CD4-positive, alpha-beta T cell treated with Interleukin-12 subunit alpha and Interleukin-12 subunit beta, for 1 hour (primary cell): ENCODE results near the gene PERM1.

Experiments
- DNase-seq: peaks from one replicate; pipeline ENCODE4 v3.0.0-alpha.2; 2020

The PERM1 gene

GRCh38 chr1:975896-976683, 5.8 kb downstream of the PERM1 start:
- DNase-seq: peak; percentile 76

GRCh38 chr1:975365-975764, 6.5 kb downstream of the PERM1 start:
- no peak for DNase-seq

DNA sequence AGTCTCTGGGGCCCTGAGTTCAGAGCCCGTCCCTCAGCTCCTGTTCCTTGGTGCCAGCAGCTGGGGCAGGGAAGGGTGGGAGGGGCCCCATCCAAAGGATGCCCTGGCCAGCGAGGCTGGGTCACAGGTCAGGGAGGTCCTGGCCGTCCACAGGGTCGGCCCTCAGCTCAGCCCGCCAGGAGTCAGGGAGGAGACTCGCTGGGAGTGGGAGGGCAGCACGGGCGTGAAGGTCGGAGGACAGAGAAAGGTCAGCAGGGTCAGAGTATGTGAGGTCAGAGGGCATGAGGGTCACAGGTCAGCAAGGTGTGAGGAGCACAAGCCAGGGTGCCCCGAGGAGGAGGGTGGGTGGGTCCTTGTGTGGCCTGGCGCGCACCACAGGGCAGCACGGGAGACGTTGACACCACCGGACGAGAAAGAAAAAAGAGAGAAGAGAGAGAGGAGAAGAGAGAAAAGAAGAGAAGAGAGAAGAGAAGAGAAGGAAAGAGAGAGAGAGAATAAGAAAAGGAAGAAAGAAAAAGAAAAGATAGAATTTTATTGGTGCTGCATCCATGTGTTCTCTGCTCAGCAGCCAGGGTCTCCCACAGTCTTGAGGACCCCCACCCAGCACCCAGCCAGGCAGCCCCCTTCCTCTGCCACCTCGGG, 7.1 kb downstream of the PERM1 start:
- no peak for DNase-seq

DNA sequence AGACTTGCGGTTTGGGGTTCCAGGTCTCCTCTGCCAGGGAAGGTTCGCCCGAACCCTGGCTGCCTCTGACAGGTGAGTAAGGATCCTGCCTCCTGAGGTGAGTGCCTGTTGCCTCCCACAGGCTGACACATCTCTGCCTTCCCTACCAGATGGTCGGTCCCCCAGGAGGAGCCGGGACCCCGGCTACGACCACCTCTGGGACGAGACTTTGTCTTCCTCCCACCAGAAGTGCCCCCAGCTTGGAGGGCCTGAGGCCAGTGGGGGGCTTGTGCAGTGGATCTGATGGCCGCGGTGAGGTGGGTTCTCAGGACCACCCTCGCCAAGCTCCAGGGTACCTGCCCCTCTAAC, 7.6 kb downstream of the PERM1 start:
- no peak for DNase-seq

GRCh38 chr1:973459-974292, 8.2 kb downstream of the PERM1 start:
- DNase-seq: no peak

GRCh38 chr1:972726-973458, 9.0 kb downstream of the PERM1 start:
- DNase-seq: no peak

DNA sequence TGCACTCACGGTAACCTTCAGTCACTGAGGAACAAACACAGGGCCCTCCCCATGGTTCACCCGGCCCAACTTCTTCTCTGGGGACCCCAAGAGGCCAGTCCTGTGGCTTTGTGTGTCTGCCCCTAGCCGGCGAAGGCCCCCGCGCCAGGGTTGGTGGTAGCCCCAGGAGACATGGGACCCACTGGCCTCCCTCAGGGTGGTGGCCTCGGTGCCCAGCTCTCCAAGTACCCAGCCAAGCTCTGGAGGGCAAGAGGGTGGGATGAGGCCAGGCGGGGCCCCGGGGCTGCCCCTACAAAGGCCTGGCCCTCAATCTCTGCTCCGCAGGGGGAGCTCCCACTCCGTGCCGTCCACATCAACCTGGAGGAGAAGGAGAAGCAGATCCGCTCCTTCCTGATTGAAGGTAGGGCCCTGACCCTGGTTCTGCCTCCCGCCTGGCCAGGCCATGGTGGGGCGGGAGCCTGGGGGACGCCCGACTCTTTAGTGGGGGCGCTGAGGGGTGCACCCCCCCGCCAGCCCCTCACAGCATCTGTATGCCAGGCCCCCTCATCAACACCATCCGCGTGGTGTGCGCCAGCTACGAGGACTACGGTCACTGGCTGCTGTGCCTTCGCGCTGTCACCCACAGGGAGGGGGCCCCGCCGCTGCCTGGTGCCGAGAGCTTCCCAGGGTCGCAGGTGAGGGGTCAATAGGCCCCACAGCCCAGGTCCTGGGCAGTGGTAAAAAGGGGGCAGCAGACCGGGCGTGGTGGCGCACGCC, 10.0 kb downstream of the PERM1 start:
- no peak for DNase-seq

DNA sequence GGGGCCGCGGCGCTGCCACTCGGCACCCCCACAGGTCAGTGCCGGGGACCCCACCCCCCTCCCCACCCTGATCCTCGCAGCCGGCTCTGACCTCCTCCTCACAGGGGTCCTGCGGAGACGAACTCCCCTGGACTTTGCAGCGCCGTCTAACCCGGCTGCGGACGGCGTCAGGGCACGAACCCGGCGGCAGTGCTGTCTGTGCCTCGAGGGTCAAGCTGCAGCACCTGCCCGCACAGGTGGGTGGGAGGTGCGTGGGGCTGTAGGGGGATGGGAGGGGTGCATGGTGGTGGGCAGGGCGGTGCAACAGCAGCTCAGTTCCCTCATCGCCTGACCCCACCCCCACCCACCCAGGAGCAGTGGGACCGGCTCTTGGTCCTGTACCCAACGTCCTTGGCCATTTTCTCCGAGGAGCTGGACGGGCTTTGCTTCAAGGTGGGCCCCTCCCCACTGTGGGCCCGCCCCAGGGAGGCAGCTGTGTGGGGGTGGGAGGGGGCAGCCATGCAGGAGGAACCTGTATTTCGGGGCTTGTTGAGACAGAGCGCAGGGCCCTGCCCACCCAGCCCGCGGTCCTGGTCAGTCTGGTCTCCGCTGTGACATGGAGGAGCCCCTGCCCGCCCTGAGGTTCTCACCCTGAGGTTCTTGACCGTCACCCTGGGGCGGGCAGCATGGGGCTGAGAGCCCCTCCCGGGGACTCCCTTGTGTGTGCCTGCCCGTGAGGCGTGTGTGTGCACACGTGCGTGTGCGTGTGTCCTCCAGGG, 10.7 kb downstream of the PERM1 start:
- DNase-seq: no peak

DNA sequence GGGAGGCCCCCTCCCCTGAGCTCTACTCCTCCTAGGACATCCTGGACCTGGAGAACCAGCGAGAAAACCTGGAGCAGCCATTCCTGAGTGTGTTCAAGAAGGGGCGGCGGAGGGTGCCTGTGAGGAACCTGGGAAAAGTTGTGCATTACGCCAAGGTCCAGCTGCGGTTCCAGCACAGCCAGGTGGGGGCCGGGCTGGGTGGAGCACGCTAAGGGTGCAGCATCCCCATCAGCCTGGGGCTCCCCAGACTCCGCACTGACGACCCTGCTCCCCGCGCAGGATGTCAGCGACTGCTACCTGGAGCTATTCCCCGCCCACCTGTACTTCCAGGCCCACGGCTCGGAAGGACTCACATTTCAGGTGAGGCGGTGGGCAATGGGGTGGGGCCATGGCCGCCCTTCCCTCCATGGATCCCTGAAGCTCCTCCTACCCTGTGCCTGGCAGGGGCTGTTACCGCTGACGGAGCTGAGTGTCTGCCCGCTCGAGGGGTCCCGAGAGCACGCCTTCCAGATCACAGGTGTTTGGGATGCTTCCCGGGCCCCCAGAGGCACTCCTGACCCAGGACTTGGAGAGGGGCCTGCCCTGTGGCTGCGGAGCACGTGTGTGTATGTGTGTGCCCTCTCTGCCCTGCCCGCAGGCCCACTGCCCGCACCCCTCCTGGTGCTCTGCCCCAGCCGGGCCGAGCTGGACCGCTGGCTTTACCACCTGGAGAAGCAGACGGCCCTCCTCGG, 11.5 kb downstream of the PERM1 start:
- no peak for DNase-seq

DNA sequence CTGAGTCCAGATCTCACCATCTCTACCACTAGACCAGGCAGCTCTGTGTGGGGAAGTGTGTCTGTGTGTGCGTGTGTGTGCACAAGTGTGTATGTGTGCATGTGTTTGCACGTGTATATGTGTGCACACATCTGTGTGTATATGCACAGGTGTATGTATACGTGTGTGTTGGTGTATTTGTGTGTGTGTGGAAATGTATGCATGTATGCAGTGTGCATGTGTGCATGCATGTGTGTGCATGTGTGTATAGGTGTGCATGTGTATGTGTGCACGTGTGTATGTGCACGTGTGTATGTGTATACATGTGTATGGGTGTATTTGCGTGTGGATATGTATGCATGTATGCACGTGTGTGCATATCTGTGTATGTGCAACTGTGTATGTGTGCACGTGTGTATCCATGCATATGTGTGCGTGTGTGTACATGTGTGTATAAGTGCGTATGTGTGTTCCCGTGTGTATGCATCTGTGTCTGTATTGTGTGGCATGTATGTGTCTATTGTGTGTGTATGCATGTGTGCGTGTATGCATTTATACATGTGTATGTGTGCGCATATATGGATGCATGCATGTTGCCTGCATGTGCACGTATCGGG, 12.5 kb downstream of the PERM1 start:
- no peak for DNase-seq

DNA sequence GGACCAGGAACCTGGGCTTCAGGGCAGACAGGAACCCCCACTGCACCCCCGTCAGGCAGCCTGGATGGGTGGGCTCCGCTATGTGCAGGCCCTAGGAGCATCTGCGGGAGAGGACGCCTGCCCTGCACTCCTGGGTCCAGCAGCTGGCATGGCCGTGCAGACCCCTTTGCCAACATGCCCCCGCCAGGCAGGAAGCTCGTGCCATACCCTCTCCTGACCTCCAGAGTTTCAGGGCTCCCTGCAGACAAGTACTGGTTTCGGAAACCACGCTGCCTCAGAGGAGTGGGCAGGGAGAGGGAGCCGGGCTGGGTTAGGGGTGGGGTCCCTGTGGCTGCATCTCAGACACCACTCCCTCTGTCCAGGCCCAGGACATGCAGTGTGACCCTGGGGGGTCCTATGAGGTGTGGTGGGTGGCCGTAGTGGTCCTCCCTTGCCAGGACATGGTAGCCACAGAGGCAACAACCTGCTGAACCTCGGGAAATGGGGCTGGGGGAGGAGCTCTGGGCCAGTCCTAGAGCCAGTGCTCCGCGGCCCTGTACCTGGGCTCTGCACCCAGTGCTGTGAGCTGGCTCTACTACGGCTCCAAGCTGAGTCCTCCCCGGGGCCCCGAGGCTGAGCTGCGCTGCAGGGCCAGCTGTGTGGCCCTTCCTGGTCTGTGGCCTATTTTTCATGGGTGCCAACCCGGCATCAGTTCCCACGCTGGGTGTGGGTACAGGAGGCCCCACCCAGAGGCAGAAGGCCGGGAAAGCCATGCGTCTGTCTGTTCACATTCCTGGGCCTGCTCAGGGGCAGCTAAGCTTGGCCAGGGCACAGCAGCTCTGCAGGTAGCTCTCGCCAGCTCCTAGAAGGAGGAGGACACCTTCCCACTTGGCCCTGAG, 14.2 kb downstream of the PERM1 start:
- DNase-seq: no peak

DNA sequence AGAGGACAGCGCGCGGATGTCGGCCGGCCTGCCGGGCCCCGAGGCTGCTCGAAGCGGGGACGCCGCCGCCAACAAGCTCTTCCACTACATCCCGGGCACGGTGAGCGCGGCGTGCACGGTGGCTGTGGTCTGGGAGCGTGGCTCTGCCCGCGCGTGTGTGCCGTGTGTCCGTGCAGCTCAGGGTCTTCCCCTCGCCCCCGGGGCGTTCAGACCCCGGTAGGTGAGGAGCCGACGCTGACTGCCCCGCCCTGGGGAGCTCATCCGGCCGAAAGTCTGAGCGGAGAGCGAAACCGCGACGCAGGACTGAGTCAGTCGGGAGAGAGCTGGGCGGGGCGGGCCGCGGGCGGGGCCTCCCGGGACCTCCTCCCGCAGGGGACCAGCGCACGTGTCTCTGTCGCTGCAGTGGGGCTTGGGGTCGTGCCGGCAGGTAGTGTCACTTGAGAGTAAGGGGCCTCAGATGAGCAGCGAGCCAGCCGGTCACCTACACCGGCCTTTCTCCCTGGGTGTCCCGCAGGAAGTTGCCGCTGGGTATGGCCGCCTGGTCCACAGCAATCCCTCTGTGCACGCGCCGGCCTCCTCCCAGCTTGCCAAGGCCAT, 15.1 kb downstream of the PERM1 start:
- peak; percentile 78 for DNase-seq

DNA sequence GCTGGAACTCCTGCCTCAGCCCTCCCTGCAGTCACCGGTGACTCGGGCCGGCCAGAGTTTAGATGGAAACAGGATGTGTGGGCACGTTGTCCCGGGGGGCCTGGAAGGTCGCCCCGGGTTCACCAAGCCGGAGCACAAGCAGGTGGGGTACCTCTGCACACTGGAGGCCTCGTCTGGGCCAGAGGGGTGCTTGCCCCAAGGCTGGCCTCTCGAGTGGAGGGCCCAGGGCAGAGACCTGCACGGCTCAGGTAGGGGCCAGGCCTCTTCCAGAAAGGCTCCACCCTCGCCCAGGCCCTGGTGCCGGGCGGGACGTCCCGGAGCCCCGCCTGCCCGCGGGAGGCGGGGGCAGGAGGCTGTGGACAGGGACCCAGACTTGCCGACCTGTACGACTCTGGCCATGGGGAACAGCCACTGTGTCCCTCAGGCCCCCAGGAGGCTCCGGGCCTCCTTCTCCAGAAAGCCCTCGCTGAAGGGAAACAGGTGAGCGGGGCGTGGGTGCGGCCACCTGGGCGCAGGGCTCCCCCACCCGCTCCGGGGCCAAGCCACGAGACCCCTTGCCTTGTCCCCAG, 15.7 kb downstream of the PERM1 start, which contains the start of gene PLEKHN1:
TSS of gene PLEKHN1 (plus strand) at position 348 of the 569 bp plus-strand sequence. CDS start at position 398, 50 bp downstream.
- DNase-seq: peak; percentile 19

GRCh38 chr1:965526-966134, 16.3 kb downstream of the PERM1 start:
- no peak for DNase-seq

- DNase-seq: no peak
These were observed 17.0 kb downstream of the PERM1 start for GRCh38 chr1:964691-965525.

- no peak for DNase-seq
These were observed 18.0 kb downstream of the PERM1 start for GRCh38 chr1:963746-964525.
